WTC11 (cell line): ENCODE results near the gene DIP2A.

ENCODE experiments used
- MYBL2 ChIP-seq: sonication (generic); formaldehyde crosslinking; IDR thresholded peaks from 2 replicates; pipeline ENCODE4 v1.8.1; 2023; ENCODE audit warnings: mild to moderate bottlenecking, moderate library complexity, missing genetic modification reagents
- ZNF121 ChIP-seq: sonication (generic); formaldehyde crosslinking; IDR thresholded peaks from 2 replicates; pipeline ENCODE4 v1.8.0; 2023; ENCODE audit warnings: missing genetic modification reagents
- TF ChIP-seq, protein P1 (sequence below): sonication (generic); formaldehyde crosslinking; IDR thresholded peaks from 2 replicates; pipeline ENCODE4 v1.8.0; 2022; ENCODE audit warnings: mild to moderate bottlenecking, missing genetic modification reagents

DNA sequence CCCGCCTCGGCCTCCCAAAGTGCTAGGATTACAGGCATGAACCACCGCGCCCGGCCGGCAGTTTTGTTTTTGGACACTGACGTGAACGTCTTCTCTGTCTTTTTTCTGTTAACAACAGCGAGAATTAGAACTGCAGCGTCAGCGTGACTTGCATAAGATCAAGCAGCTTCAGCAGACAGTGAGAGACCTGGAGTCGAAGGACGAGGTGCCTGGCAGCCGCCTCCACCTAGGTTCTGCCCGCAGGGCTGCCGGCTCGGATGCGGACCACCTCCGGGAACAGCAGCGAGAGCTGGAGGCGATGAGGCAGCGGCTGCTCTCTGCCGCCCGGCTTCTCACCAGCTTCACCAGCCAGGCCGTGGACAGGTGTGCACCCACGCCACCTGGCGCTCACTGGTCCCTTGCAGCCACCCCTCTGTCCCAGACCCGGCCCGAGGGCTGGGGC lies 22.9 kb upstream of the DIP2A start:
- TF ChIP-seq, protein P1, sequence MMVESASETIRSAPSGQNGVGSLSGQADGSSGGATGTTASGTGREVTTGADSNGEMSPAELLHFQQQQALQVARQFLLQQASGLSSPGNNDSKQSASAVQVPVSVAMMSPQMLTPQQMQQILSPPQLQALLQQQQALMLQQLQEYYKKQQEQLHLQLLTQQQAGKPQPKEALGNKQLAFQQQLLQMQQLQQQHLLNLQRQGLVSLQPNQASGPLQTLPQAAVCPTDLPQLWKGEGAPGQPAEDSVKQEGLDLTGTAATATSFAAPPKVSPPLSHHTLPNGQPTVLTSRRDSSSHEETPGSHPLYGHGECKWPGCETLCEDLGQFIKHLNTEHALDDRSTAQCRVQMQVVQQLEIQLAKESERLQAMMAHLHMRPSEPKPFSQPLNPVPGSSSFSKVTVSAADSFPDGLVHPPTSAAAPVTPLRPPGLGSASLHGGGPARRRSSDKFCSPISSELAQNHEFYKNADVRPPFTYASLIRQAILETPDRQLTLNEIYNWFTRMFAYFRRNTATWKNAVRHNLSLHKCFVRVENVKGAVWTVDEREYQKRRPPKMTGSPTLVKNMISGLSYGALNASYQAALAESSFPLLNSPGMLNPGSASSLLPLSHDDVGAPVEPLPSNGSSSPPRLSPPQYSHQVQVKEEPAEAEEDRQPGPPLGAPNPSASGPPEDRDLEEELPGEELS (CRISPR knock-in tag), result no peak
- TF ChIP-seq ZNF121 (CRISPR knock-in tag) (no peak), MYBL2 (CRISPR knock-in tag) (no peak)
